SW480 (cell line): ENCODE results near the gene ASF1B.
"Not testable (repeated sequence)": the region's sequence is repeated elsewhere in the genome, so short reads cannot be mapped to it uniquely, and the experiment has no call there.

Experiments used
- DNase-seq: peaks from one replicate; pipeline ENCODE4 v3.0.0-alpha.2; 2016; ENCODE audit warnings: low spot score

ASF1B gene

GRCh38 chr19:14136509-14137281 is at the start of gene ASF1B:
Gene ASF1B, minus strand, starts transcription at chr19:14136589. Its CDS starts 133 bp downstream, at chr19:14136456.
- DNase-seq, result peak; percentile 100

- DNase-seq, result not testable (repeated sequence)
Measured at GRCh38 chr19:14185691-14186090, 49.3 kb upstream of the ASF1B start.

DNA sequence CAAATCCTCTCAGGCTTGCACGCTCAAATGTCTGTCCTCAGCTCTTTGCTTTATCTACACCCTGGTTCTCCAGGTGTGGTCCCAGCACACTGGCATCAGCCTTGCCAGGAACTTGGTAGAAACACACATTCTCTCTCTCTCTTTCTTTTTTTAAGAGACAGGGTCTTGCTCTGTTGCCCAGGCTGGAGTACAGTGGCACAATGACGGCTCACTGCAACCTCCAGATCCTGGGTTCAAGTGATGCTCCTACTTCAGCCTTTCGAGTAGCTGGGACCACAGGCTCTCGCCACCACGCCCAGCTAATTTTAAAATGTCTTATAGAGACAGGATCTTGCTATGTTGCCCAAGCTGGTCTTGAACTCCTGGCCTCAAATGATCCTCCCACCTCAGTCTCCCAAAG is 48.8 kb upstream of the ASF1B start:
- no peak for DNase-seq

DNA sequence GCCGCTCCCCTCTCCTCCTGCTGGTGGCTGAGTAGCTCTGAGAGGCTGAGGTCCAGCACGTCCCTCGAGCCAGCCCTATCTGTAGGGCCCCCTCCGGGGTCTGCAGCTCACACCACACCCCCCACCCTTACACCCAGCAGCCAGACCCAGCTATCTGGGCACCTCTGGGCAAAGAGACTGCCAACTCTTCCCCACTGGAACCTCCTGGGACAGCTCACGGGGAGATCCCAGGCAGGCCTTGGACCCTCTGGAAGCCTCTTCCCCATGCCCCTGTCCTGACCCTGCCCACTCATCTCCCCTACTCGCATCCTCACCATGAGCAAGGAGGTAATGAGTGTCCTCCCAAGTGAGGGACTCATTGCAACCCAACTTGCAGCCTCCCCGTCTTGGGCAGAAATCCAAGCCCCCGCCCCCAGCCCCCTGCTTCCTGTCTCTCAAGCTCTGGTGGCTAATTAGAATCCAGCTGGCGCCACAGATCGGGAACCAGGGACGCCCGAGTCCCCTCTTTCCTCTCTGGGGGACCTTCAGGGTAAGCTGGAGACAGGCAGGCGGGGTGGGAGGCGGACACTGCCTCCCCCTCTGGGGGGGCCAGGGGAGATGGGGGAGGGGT is 47.5 kb upstream of the ASF1B start:
- no peak for DNase-seq

GRCh38 chr19:14182476-14182875 is 46.1 kb upstream of the ASF1B start:
- no peak for DNase-seq

- no peak for DNase-seq
Measured at GRCh38 chr19:14181906-14182305, 45.5 kb upstream of the ASF1B start.

- not testable (repeated sequence) for DNase-seq
Measured at GRCh38 chr19:14181199-14181598, 44.8 kb upstream of the ASF1B start.

GRCh38 chr19:14177496-14178074 is 41.2 kb upstream of the ASF1B start:
- DNase-seq, result no peak

DNA sequence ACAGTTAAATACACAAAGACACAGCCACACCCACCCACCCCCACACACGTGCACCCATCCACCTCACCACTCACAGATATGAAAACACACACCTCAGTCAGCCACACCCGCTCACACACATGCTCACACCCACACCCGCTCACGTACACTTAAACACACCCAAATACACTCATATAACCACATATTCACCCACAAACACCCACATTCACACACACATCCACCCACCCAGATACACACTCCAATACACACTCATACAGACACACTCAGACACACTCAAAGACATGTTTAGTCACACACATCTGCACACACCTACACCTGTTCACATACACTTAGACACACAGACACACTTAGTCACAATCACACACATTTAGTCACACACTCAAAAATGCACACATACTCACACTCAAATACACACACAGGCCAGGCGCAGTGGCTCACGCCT is 39.0 kb upstream of the ASF1B start:
- no peak for DNase-seq

- DNase-seq, result no peak
Measured at GRCh38 chr19:14174883-14175282, 38.5 kb upstream of the ASF1B start.

DNA sequence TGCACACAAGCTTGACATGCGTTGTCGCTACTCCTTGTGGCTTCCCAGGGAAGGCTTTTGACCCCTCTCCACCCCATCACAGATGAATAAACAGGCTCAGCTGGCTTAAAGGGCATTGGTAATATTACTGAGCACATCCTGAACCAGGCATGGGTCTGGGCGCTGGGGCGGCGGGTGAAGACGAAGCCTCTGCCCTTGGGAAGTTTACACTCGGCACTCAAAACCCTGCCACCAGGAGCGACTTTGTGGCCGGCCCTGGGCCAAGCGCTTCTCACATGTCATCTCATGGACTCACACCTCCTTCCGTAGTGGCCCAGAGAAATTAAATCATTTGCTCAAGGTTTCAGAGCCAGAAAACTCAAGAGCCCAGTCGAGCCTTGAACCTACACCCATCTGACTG is 32.6 kb upstream of the ASF1B start:
- no peak for DNase-seq

GRCh38 chr19:14168259-14168972 is 32.0 kb upstream of the ASF1B start:
- no peak for DNase-seq

DNA sequence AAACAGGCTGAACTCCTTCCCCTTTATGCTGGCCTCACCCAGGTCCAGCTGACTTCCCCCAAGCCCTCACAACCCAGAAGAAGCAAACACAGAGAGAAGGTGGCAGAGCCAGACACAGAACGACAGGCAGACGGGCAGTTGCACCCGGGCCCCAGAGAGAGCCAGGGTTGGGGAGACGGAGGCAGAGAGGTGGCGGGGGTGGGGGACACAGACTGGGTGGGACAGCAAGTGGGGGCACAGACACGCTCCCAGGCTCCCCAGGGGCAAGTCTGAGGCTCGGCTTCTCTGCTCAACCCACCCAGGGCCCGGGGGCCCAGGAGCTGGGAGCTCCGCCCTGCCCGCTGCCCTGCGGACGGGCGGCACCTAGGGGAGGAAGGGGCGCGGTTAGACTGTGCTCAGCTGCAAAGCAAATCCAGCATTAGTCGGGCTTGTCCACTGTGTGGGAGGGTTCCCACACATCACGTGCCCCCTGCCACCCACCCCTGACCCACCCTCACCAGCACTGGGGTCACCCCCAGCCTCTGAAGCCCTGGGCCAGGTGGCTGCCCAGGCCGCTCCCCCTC is 31.3 kb upstream of the ASF1B start:
- no peak for DNase-seq

GRCh38 chr19:14166999-14167575 is 30.7 kb upstream of the ASF1B start:
- DNase-seq, result no peak

DNA sequence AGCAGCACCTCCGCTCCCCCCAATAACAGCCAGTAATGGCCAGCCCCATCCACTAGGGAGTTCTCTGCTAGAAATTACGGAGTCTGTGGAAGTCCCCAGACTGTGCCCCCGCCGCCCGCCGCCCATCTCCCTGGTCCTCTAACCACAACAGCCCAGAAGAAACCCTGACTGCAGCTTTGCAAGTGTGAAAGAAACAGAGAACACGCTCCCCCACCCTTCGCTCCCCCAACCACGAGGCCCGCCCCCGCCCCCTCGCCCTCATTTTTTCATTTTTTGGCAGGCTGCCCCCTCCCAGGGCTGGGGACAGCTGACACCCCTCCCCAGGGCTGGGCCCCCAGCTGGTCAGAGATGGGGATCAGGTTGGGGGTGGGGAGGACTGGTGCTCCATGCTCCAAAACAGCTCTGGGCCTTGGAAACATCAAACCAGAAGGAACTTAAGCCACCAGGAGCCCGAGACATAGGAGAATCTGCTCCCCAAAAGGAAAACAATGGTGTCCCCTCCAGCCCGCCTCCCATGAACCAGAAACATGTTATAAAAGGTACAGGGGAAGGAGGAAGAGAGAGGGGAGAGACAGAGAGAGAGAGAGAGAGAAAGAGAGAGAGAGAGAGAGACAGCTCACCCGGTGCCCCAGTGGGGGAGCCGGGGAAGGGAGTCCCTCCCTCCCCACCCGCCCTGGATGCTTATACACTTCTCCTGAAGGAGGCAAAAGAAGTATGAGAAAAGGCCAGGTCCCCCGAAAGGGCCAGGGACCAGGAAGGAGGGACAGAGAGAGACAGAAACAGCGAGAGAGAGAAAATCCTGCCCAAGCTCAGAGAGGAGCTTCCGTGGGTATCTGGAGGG is 29.8 kb upstream of the ASF1B start:
- DNase-seq, result no peak

DNA sequence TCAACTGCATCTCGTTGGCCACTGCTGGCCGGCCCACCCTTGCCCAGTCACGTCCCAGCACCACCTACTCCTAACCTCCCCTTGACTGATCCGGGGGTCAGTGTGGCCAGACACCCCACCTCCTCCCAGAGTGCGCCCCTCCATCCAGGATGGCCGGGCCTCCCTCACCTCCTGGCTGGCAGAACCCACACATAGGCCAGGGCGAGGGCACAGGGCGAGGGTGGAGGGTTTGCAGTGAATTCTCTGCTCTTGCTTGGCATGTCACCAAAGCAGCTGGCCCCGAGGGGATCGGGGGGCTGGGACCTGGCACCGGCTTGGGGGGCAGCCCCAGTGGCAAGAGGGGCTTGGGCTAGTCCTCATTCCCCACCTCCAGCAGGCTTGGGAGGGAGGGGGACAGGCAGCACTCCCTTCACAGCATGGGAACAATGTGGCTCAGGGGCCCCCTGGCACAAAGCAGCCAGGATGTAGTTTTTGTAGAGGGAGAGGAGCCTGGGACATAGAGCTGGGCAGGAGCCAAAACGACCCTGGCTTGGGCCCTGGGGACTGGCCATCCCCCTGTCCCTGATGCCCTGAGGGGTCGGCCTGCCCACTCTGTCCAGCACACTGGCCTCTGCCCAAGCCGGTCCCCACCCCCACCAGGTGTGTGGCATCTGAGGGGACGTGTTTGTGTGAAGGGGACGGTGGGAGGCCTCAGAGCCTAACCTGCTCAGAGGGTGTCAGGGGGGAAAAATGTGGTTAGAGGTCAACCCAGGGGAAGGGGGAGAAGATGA is 28.5 kb upstream of the ASF1B start:
- no peak for DNase-seq

DNA sequence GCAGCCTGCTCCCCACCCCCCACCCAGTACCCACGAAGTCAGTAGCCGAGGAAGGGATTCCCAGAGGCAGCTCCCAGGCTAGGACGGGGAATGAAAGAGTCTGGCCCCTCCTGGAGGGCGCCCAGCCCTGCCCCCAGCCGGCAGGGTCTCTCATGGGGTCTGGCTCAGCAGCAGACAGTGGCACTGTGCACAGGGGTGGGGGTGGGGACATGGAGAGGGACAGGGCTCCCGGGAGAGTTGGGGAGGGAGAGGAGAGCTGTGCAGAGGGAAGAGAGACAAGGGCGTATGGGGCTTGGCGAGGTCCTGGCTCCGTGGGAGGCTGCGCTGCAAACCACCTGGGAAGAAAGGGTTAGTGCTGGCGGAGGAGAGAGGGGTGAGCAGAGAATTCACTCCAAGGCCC is 27.7 kb upstream of the ASF1B start:
- no peak for DNase-seq

- DNase-seq, result no peak
Measured at GRCh38 chr19:14162871-14163297, 26.5 kb upstream of the ASF1B start.

GRCh38 chr19:14161305-14161704 is 24.9 kb upstream of the ASF1B start:
- DNase-seq, result no peak

- no peak for DNase-seq
Measured at GRCh38 chr19:14160017-14160703, 23.8 kb upstream of the ASF1B start.
